ENCODE measurements around the gene RESP18.

Gene RESP18

DNA sequence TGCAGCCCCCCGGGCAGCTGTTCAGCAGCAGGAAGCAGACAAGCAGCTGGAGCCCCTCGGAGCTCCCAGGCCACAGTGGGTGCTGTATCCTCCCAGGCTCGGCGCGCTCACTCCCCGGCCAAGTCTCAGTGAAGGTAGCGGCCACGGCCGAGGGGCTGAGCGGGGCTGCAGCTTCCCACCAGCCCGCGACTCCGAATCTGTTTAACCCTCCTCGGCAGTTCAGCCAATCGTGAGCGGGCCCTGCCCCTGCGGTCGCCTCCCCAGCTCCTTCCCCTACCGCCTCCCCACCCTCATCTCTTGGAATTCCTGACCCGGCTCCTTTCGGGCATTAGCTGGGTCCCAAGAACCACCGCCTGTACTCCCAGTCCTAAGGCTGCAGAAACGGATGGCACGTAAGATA lies at the start of gene RESP18:
Gene RESP18 (minus strand): TSS at position 203 of the 400 bp plus-strand sequence.
- TF ChIP-seq CTCF (IDR thresholded peaks at IDR 0.05; ENCODE audit: unreplicated experiment in 3 of 3): no peak
- Mint-ChIP-seq H3K9me3 (peaks cover 7% of the 10 kb centered on the region), H3K36me3 (ENCODE audit: low read depth) (no peaks in the 10 kb centered on the region), H3K4me3 (no peak within 1 kb of the TSS), H3K27me3 (ENCODE audit: low read depth) (peaks cover 96% of the 10 kb centered on the region), H3K27ac (no peak within 1 kb of the TSS), H3K4me1 (peaks cover 5% of the 10 kb centered on the region)

DNA sequence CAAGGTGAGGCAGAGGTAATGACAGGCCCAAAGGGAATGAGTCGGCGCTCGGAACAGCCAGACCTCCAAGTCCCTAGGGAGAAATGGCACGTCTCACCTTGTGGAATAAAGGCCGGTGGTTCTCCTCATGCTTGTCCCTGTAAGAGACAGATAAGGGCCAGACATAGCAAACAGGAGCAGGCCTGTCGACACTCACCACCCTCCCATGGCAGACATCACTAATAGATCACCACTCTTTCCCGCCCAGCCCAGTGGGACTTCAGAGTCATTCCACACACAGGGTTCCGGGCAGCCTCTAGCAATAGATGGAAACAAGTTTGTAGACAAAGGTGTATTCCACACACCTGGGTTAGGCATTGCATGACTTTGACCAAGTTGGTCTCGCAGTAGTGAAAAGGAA lies 48.9 kb upstream of the RESP18 start:
- Mint-ChIP-seq H3K4me3 (no peak overlapping the region), H3K27ac (no peak overlapping the region), H3K4me1 (peaks cover 5% of the 10 kb centered on the region), H3K9me3 (no peaks in the 10 kb centered on the region), H3K27me3 (ENCODE audit: low read depth) (no peaks in the 10 kb centered on the region), H3K36me3 (ENCODE audit: low read depth) (peaks cover 52% of the 10 kb centered on the region)
- no peak for TF ChIP-seq CTCF (IDR thresholded peaks at IDR 0.05; ENCODE audit: unreplicated experiment in 3 of 3)

GRCh38 chr2:219380926-219381325 lies 48.4 kb upstream of the RESP18 start:
- Mint-ChIP-seq H3K27ac (no peak overlapping the region), H3K4me3 (no peak overlapping the region), H3K9me3 (no peaks in the 10 kb centered on the region), H3K4me1 (peaks cover 5% of the 10 kb centered on the region), H3K27me3 (ENCODE audit: low read depth) (no peaks in the 10 kb centered on the region), H3K36me3 (ENCODE audit: low read depth) (peaks cover 47% of the 10 kb centered on the region)
- TF ChIP-seq CTCF (IDR thresholded peaks at IDR 0.05; ENCODE audit: unreplicated experiment in 3 of 3): no peak

GRCh38 chr2:219378163-219378851 lies 45.8 kb upstream of the RESP18 start:
- Mint-ChIP-seq H3K27ac (no peak overlapping the region), H3K36me3 (ENCODE audit: low read depth) (peaks cover 44% of the 10 kb centered on the region), H3K9me3 (no peaks in the 10 kb centered on the region), H3K4me1 (peaks cover 5% of the 10 kb centered on the region), H3K4me3 (no peak overlapping the region), H3K27me3 (ENCODE audit: low read depth) (no peaks in the 10 kb centered on the region)
- TF ChIP-seq CTCF (IDR thresholded peaks at IDR 0.05; ENCODE audit: unreplicated experiment in 3 of 3): no peak

DNA sequence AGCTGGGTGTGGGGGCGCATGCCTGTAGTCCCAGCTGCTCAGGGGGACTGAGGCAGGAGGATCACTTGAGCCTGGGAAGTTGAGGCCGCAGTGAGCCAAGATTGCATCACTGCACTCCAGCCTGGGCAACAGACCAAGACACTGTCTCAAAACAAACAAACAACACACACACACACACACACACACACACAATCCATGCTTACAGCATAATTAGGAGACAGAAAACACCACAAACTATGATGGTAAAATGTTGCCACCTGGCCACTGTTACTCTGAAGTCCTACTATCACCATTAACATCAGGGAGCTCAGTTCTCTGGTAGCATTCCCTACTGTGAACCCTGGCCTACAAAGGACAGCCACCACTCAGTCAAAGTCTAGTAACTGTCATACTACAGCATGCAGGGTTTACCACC lies 36.9 kb upstream of the RESP18 start:
- no peak overlapping the region for H3K4me3 Mint-ChIP-seq
- no peaks in the 10 kb centered on the region for H3K27me3 Mint-ChIP-seq (ENCODE audit: low read depth)
- no peaks in the 10 kb centered on the region for H3K9me3 Mint-ChIP-seq
- H3K27ac Mint-ChIP-seq: peak overlapping the region; percentile 76 to 88 (median 85)
- no peak for TF ChIP-seq CTCF (IDR thresholded peaks at IDR 0.05; ENCODE audit: unreplicated experiment in 3 of 3)
- H3K36me3 Mint-ChIP-seq (ENCODE audit: low read depth): peaks cover 12% of the 10 kb centered on the region
- H3K4me1 Mint-ChIP-seq: peaks cover 15% of the 10 kb centered on the region

GRCh38 chr2:219368690-219369191 lies 36.2 kb upstream of the RESP18 start:
- TF ChIP-seq CTCF (IDR thresholded peaks at IDR 0.05; ENCODE audit: unreplicated experiment in 3 of 3): no peak
- Mint-ChIP-seq H3K4me3 (peak overlapping the region in 2 of 3 experiments; percentile 18 to 44), H3K9me3 (no peaks in the 10 kb centered on the region), H3K27ac (peak overlapping the region; percentile 76 to 88 (median 85)), H3K4me1 (peaks cover 15% of the 10 kb centered on the region), H3K27me3 (ENCODE audit: low read depth) (no peaks in the 10 kb centered on the region), H3K36me3 (ENCODE audit: low read depth) (peaks cover 5% of the 10 kb centered on the region)

Data from nephron (organoid).